T-helper 1 cell (primary cell): ENCODE data around the gene FTCD.
"Not testable (repeated sequence)": the region's sequence is repeated elsewhere in the genome, so short reads cannot be mapped to it uniquely, and the experiment has no call there.

Source experiments
- DNase-seq, 5 donors: peaks; one replicate each; pipeline ENCODE4 v3.0.0-alpha.2; 2012 to 2020
- total RNA-seq, 4 donors: gene quantifications; one replicate each; lab custom pipeline; 2026; lab: John Stamatoyannopoulos, UW

FTCD gene
- 0 to 0.77 (median 0.06) reads per million in 4 donors for total RNA-seq

GRCh38 chr21:46155514-46156377, at the start of gene FTCD:
FTCD (minus strand) TSS chr21:46155579; CDS start chr21:46155523, 56 bp downstream.
- DNase-seq, result no peak

- DNase-seq, result no peak
Observed at GRCh38 chr21:46205166-46205565, 49.8 kb upstream of the FTCD start.

GRCh38 chr21:46203203-46203600, 47.8 kb upstream of the FTCD start:
- DNase-seq, result no peak

DNA sequence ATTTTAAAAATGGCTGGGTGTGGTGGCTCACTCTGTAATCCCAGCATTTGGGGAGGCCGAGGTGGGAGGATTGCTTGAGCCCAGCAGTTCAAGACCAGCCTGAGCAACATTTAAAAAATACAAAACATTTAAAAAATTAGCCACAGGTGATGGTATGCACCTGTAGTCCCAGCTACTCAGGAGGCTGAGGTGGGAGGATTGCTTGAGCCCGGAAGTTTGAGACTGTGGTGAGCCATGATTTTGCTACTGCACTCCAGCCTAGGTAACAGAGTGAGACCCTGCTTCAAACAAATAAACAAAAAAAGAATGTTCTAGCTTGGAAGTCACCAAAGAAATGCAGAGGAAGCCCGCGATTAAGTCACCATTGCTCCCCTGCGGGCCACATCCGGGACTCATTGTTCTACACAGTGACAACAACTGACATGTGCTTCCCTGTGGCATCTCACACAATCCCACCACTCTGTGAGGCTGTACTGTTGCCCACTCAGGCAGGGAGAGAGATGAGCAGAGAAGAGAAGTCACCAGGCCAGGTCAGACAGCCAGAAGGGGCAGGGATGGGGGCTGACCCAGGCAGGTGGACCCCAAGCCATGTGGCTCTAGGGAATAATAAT, 47.3 kb upstream of the FTCD start:
- no peak for DNase-seq

DNA sequence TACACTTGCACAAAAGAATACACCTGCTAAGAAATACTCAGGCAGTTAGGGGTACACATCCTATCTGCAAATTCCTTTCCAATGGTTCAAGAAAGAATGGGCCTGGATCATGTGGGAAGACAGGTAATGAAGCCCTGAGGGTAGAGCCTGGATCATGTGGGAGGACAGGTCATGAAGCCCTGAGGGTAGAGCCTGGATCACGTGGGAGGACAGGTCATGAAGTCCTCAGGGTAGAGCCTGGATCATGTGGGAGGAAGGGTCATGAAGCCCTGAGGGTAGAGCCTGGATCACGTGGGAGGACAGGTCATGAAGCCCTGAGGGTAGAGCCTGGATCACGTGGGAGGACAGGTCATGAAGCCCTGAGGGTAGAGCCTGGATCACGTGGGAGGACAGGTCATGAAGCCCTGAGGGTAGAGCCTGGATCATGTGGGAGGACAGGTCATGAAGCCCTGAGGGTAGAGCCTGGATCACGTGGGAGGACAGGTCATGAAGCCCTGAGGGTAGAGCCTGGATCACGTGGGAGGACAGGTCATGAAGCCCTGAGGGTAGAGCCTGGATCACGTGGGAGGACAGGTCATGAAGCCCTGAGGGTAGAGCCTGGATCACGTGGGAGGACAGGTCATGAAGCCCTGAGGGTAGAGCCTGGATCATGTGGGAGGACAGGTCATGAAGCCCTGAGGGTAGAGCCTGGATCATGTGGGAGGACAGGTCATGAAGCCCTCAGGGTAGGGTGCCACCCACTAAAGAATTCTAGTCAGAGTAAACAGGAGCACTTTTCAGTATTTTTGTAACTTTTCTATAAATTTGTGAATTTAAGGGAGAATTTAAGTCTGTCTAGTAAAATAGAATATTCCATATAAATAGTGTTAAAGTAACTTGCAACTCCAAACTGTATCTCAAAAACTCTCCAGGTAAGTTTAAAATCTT, 45.8 kb upstream of the FTCD start:
- not testable (repeated sequence) for DNase-seq

- DNase-seq, result no peak
Observed at GRCh38 chr21:46199436-46200373, 44.3 kb upstream of the FTCD start.

GRCh38 chr21:46196733-46197132, 41.4 kb upstream of the FTCD start:
- DNase-seq, result no peak

- no peak for DNase-seq
Observed at GRCh38 chr21:46195595-46196195, 40.3 kb upstream of the FTCD start.

GRCh38 chr21:46194374-46195334, 39.3 kb upstream of the FTCD start:
- DNase-seq, result no peak

GRCh38 chr21:46193829-46194373, 38.5 kb upstream of the FTCD start:
- no peak for DNase-seq

GRCh38 chr21:46191686-46192575, 36.6 kb upstream of the FTCD start:
- no peak for DNase-seq

DNA sequence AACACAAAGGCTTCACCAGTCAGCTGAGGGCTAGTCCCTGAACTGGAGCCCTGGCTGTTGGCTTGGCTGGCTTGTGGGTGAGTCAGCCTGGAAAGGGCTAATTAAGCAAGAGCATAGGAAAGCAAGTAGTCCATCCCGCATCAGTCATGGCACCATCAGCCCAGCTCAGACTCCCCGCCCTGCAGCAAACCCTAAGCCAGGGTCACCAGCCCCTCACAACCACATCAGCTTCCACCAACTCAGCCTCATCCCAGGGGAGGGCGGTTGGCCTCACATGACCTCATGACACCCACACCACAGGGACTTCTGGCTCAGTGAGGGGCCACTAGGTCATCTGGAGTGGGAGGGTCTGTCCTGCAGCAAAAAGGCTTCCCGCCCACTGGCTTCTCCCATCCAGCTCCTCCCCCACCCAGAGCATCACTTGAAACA, 35.9 kb upstream of the FTCD start:
- DNase-seq, result no peak

DNA sequence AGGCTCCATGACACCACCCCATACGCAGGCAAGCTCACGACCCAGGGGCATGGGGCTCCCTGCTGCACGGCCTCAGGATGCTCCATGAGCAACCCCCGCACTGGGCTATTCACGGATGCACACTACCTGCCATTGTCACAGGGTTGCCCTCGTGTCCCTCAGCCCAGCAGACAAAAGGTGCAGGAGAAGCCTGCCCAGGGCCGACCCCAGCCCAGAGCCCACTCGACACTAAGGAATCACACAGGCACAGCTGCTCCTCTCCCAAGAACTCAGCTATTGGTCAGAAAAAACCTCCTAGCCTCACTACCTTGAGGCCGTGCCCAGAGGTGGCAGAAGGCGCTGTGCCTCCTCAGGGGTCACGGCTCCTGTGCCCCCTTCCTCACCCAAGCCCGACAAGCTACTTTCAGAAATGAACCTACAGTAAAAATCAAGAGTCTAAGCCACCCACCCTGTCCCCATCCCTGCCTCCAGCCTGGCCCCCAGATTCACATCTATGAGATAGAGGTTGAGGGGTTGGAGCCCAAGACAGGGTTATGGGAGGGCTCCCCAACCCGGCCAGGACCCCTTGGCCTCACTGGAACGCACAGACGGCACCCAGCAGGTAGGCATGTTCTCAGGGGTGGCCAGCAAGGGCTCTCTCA, 35.2 kb upstream of the FTCD start:
- DNase-seq, result no peak

DNA sequence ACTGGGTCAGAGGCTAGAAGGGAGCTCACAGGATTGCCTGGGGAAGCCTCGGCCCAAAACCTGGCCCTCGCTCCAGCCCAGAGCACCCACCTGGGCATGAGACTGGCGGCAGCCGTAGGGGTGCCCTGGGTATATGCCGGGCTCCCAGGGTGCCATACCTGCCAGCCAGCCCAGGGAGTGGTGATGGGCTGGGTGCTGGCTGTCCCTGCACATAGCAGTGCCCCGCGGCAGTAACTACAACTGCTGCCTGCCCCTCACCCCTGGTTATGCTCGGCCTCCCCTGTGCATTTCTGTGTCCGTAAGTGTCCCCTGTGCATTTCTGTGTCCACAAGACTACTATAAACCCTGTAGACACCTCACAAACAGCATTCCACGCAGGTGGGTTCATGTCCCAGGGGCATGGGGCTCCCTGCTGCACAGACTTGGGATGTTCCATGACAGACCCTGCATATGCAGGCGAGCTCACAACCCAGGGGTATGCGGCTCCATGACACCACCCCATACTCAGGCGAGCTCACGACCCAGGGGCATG, 34.6 kb upstream of the FTCD start:
- DNase-seq, result no peak

GRCh38 chr21:46189213-46189958, 34.0 kb upstream of the FTCD start:
- no peak for DNase-seq

DNA sequence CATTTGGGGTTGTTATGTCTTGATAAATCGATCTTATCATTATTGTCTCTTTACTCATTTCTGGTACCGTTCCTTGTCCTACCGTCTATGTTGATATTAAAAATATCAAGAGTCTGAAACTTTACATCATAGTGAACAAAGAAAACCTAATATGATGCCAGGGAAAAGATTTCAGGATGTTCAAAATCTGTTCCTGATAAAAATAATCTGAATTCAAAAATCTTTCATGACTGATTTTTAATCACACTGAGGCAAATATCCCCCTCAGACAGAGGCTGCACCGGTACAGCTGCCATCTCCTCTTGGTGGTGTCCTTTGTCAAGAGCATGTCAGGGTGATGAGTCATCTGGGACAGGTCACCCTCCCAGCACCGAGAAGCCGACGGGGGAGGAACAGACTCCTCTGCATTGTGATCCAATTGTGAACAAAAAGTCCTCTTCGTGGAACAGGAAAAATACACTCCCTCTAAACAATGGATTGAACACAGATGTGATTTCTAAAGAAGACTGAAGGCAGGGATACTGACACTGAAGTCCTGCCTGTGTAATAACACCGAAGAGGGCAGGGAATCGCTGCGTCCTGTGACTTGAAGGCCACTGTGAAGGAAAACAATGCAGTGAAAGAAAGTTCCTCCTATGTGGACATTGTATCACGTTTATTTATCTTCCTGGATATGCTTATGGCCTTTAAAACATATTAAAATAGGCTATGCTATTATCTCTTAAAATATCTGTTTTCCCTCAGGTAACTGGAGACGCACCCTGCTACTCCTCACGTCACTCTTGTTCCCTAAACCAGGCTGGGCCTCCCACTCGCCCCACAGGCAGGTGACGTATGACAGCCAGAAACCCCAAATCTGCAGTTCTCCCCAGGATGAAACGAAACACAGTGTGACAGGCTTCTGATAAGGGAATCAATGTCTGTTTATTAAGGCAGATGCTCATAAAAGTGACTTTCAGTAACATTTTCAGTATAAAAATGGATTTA, 33.1 kb upstream of the FTCD start:
- no peak for DNase-seq
